ENCODE results near the gene CMYA5. TPM values are rescaled to one million over a fixed set of nuclear protein-coding genes. Genes with fewer than 3 reads are reported as not detected.

CMYA5 gene
- polyA plus RNA-seq, 3 donors, result 16.7 to 21.7 (median 20.6) TPM

GRCh38 chr5:79843450-79844388 lies 154.1 kb downstream of the CMYA5 start:
- no peak for DNase-seq (ENCODE audit: extremely low read depth in 1 of 11, low read depth in 9 of 11, low spot score in 4 of 11)

- DNase-seq (ENCODE audit: extremely low read depth in 1 of 11, low read depth in 9 of 11, low spot score in 4 of 11), result no peak
Observed at GRCh38 chr5:79844571-79844970, 154.9 kb downstream of the CMYA5 start.

GRCh38 chr5:79845448-79846197 lies 156.0 kb downstream of the CMYA5 start:
- no peak for DNase-seq (ENCODE audit: extremely low read depth in 1 of 11, low read depth in 9 of 11, low spot score in 4 of 11)

- no peak for DNase-seq (ENCODE audit: extremely low read depth in 1 of 11, low read depth in 9 of 11, low spot score in 4 of 11)
Observed at GRCh38 chr5:79846198-79846521, 156.5 kb downstream of the CMYA5 start.

GRCh38 chr5:79847561-79847960 lies 157.9 kb downstream of the CMYA5 start:
- DNase-seq (ENCODE audit: extremely low read depth in 1 of 11, low read depth in 9 of 11, low spot score in 4 of 11), result no peak

GRCh38 chr5:79849061-79849460 lies 159.4 kb downstream of the CMYA5 start:
- no peak for DNase-seq (ENCODE audit: extremely low read depth in 1 of 11, low read depth in 9 of 11, low spot score in 4 of 11)

Other genes with a start within 250 kb of the CMYA5 start
- gene HOMER1, start 175.7 kb upstream of the CMYA5 start, polyA plus RNA-seq (ENCODE audit: insufficient read length in 3 of 3), result 10 to 100 TPM; 24.4 to 27.5 (median 25.2) TPM
- gene TENT2, start 77.4 kb upstream of the CMYA5 start, polyA plus RNA-seq (ENCODE audit: insufficient read length in 3 of 3), result 10 to 100 TPM; 45.2 to 69.6 (median 57.9) TPM

All from renal cortex interstitium (tissue), 11 donors.